Upper lobe of right lung (tissue), 1 donor: ENCODE measurements around the gene CAB39L. TPM values are rescaled to one million over a fixed set of nuclear protein-coding genes. Genes with fewer than 3 reads are reported as not detected.

Experiments
- ATAC-seq: fragments of 200-7000 bp; cut with Tn5 transposase; one replicate; pipeline ENCODE4 v1.9.1; 2020; ENCODE audit warnings: mild to moderate bottlenecking, moderate library complexity
- DNase-seq: peaks from one replicate; pipeline ENCODE4 v3.0.0-alpha.2; 2020
- H3K27ac ChIP-seq: fragments of 200-600 bp; one replicate; pipeline ENCODE4 v1.8.0; 2022
- H3K27me3 ChIP-seq: fragments of 200-600 bp; one replicate; pipeline ENCODE4 v1.8.0; 2022; ENCODE audit warnings: mild to moderate bottlenecking
- H3K36me3 ChIP-seq: fragments of 200-600 bp; one replicate; pipeline ENCODE4 v1.8.0; 2022
- H3K4me1 ChIP-seq: fragments of 200-600 bp; one replicate; pipeline ENCODE4 v1.8.0; 2022
- H3K4me3 ChIP-seq: fragments of 200-600 bp; one replicate; pipeline ENCODE4 v1.8.0; 2022; ENCODE audit warnings: mild to moderate bottlenecking
- H3K9me3 ChIP-seq: fragments of 200-600 bp; one replicate; pipeline ENCODE4 v1.8.0; 2022
- CTCF ChIP-seq: fragments of 200-600 bp; IDR thresholded peaks from one replicate; pipeline ENCODE4 v1.8.0; 2022; ENCODE audit warnings: antibody characterized with exemption
- intact Hi-C: fragments of 100-400 bp; cut with DNase I; formaldehyde crosslinking; loops from one replicate; pipeline ENCODE4 v1.11.0; 2022
- total RNA-seq: library from RNA; stranded (reverse); fragmentation: NEBNext Ultra II Directional; extraction: Animal tissue kit (Norgen Biotek cat#: 25700); gene quantifications from one replicate; pipeline ENCODE4 v1.2.1, GENCODE V29; 2021
- donor health status: DM: no; HTN: yes; CAD: no; lungs with severe emphysema.

Gene CAB39L
- total RNA-seq, 1 donor from 2014 or later: 18.0 TPM

- DNase-seq: no peak
- peaks cover 6% of the 10 kb centered on the region for H3K9me3 ChIP-seq
- H3K4me1 ChIP-seq: no peaks in the 10 kb centered on the region
- H3K36me3 ChIP-seq: no peaks in the 10 kb centered on the region
- ATAC-seq: peak; percentile 91
- H3K27me3 ChIP-seq: no peaks in the 10 kb centered on the region
- TF ChIP-seq CTCF: no peak
- peak overlapping the region; percentile 40 for H3K4me3 ChIP-seq
- intact Hi-C loops: no loop called here
- H3K27ac ChIP-seq: peak overlapping the region; percentile 75
These were observed 42.9 kb downstream of the CAB39L start for GRCh38 chr13:49400755-49401659.

GRCh38 chr13:49399801-49400472, 43.9 kb downstream of the CAB39L start:
- peak overlapping the region; percentile 40 for H3K4me3 ChIP-seq
- DNase-seq: no peak
- no peak for TF ChIP-seq CTCF

GRCh38 chr13:49395878-49396380, 47.9 kb downstream of the CAB39L start:
- Histone ChIP-seq H3K36me3 (no peaks in the 10 kb centered on the region), H3K4me1 (no peaks in the 10 kb centered on the region), H3K27ac (no peak overlapping the region), H3K4me3 (no peak overlapping the region), H3K27me3 (no peaks in the 10 kb centered on the region), H3K9me3 (no peaks in the 10 kb centered on the region)
- no peak for TF ChIP-seq CTCF
- no peak for DNase-seq
- intact Hi-C loops: no loop called here
- ATAC-seq: no peak

More at GRCh38 chr13:49399801-49400472, 43.9 kb downstream of the CAB39L start:
- Histone ChIP-seq H3K36me3 (no peaks in the 10 kb centered on the region), H3K4me1 (no peaks in the 10 kb centered on the region), H3K9me3 (peaks cover 6% of the 10 kb centered on the region), H3K27ac (peak overlapping the region; percentile 7), H3K27me3 (no peaks in the 10 kb centered on the region)
- no peak for ATAC-seq
- intact Hi-C loops: no loop called here

GRCh38 chr13:49395451-49395865, 48.4 kb downstream of the CAB39L start:
- no peak for TF ChIP-seq CTCF
- ATAC-seq: no peak
- no peak overlapping the region for H3K27ac ChIP-seq

GRCh38 chr13:49388091-49388635, 55.7 kb downstream of the CAB39L start:
- no peaks in the 10 kb centered on the region for H3K4me1 ChIP-seq
- intact Hi-C loops: no loop called here
- DNase-seq (no peak), ATAC-seq (no peak)
- no peaks in the 10 kb centered on the region for H3K36me3 ChIP-seq
- H3K27ac ChIP-seq: no peak overlapping the region
- H3K4me3 ChIP-seq: no peak overlapping the region
- no peak for TF ChIP-seq CTCF
- no peaks in the 10 kb centered on the region for H3K9me3 ChIP-seq
- no peaks in the 10 kb centered on the region for H3K27me3 ChIP-seq

More at GRCh38 chr13:49395451-49395865, 48.4 kb downstream of the CAB39L start:
- H3K9me3 ChIP-seq: no peaks in the 10 kb centered on the region
- no peak for DNase-seq
- no peaks in the 10 kb centered on the region for H3K36me3 ChIP-seq
- no peaks in the 10 kb centered on the region for H3K4me1 ChIP-seq
- intact Hi-C loops: no loop called here
- no peaks in the 10 kb centered on the region for H3K27me3 ChIP-seq
- H3K4me3 ChIP-seq: no peak overlapping the region
